ENCODE measurements around the gene FADS1. TPM values are rescaled to one million over a fixed set of nuclear protein-coding genes. Genes with fewer than 3 reads are reported as not detected.

The FADS1 gene
- total RNA-seq, 1 donor from 2014 or later = 33.0 TPM

DNA sequence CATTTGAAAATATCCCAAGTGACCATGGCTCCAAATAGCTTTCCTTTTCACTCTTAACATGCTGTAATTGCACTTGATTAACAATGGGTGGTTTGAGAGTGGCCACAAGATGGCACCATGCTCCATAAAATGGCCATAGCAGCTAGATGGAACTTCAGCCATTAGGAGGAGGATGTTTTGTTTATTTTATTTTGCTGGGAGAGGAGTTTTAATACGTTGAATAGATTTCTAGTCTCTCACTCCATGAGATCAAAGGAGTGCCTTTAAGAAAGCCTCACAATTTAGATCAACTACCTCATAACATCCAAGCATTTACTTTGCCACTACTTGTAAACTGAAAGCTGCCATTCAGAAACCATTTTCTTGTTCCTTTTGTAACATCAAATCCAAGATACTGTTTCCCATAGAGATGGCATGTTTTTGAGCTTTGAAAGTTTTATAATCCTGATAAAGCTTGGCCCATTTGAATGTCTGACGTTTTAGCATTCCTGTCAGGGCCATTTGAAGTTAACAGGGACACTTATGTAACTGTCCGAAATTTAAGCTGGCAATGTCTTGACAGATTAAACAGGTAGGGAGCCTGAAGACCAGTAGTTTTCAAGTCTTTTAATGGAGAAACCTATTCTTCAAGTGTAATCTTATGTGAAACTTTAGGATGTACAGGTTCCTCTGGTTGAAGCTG, 19.4 kb downstream of the FADS1 start:
- peak; percentile 88 for DNase-seq (ENCODE audit: low spot score)

DNA sequence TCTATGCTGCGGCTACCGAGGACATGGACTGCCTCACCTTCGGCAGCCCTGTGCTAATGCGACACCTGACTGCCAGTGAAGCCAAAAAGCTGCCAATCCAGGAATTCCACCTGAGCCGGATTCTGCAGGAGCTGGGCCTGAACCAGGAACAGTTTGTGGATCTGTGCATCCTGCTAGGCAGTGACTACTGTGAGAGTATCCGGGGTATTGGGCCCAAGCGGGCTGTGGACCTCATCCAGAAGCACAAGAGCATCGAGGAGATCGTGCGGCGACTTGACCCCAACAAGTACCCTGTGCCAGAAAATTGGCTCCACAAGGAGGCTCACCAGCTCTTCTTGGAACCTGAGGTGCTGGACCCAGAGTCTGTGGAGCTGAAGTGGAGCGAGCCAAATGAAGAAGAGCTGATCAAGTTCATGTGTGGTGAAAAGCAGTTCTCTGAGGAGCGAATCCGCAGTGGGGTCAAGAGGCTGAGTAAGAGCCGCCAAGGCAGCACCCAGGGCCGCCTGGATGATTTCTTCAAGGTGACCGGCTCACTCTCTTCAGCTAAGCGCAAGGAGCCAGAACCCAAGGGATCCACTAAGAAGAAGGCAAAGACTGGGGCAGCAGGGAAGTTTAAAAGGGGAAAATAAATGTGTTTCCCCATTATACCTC, 20.8 kb downstream of the FADS1 start:
- no peak for DNase-seq (ENCODE audit: low spot score)

DNA sequence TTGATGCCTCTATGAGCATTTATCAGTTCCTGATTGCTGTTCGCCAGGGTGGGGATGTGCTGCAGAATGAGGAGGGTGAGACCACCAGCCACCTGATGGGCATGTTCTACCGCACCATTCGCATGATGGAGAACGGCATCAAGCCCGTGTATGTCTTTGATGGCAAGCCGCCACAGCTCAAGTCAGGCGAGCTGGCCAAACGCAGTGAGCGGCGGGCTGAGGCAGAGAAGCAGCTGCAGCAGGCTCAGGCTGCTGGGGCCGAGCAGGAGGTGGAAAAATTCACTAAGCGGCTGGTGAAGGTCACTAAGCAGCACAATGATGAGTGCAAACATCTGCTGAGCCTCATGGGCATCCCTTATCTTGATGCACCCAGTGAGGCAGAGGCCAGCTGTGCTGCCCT, 21.3 kb downstream of the FADS1 start:
- DNase-seq (ENCODE audit: low spot score) = no peak

DNA sequence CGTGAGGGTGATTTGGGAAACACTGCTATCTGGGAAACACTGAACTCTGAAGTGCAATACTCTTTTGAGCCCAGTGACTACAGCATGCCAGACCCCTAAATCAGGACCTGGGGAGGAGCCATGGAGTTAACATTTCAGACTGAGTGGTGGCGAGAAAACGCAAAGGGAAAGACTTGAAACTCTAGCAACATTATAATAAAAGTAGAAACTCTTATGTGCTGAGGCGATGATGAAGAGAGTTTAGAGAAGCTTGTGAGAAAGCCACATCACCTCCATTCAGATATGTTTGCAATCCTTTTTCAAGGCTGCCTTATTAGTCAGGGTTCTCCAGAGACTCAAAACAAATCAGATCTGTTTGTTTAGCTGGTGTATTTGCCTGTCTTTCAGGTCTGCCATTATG, 22.2 kb downstream of the FADS1 start:
- no peak for DNase-seq (ENCODE audit: low spot score)

DNA sequence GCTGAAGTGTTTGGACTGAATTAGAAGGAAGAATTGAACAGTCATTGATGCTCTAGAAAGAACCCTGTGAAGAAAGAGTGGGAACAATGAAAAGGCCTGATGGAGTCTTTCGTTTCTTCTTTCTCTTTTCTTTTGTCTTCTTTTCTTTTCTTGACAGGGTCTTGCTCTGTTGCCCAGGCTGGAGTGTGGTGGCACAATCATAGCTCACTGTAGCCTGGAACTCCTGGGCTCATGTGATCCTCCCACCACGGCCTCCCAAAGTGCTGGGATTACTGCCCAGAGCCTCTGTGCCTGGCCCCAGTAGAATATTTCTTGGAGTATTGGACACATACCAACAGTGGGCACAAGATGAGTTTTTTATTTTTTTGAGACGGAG, 23.0 kb downstream of the FADS1 start:
- no peak for DNase-seq (ENCODE audit: low spot score)

DNA sequence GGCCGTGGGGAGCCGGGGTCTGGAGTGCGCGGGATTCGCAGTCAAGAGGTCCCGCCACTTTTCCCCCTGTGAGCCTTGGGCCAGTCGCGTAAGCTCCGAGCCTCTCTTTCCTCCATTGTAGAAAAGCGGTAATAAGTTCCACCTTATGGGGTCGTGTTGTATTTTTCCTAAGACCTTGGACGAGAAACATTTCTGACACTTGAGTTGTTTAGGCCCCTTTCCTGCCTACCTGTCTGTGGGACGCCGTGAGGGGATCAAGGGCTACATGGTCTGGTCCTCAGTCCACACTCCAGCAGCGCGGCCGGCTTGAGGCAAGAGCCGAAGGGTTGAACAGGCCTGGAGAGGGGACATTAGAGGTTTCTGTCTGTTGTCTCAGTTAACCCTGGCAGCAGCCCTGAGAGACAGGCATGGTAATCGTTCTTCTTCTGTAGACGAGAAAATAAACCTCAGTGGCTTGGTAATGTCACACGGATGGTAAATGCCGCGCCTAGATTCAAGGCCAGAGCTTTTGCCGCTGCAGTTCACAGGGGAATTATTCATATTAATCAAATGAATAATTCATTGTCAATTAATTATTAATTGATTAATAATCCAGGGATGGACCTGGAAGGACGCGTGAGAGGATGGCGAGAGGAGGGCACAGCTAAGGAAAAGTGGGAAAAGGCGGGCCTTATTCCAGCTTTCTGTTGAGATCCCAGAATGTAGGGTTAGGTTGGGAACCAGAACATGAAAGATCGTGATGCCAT, 23.5 kb downstream of the FADS1 start:
- no peak for DNase-seq (ENCODE audit: low spot score)

DNA sequence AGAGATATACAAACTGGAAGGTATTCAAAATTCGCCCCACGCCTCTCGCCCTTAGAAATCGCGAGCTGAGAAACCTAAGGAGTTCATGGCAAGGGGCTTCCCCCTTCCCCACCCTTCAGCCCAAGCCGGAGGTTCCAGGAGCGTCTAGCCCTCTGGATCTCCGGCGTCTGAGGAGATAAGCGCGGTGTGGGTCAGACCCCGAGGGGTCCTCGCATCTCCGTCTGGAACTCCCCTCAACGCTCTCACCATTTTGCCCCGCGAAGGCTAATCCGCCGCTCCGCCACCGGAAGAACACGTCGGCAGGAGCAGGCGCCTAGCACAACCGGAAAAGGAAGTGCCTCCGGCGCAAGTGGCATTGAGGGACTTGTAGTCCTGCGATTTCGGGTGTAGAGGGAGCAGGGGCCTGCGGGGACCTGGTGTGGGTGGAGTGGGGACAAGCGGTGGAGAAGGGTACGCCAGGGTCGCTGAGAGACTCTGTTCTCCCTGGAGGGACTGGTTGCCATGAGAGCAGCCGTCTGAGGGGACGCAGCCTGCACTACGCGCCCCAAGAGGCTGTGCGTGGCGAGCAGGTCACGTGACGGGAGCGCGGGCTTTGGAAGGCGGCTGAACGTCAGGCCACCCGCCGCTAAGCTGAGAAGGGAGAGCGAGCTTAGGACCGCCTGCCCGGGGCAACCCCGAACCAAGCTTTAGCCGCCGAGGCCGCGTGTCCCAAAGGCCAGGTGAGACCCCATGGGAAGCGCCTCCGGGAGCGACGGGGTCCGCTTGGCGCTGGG, 24.3 kb downstream of the FADS1 start, which contains the start of the genes FEN1 and TMEM258:
TSS of gene FEN1 (plus strand) at position 602 of the 773 bp plus-strand sequence. CDS start 2,451 bp downstream, outside the sequence.
TSS of gene TMEM258 (minus strand) at position 290 of the 773 bp plus-strand sequence. CDS start at position 249, 41 bp downstream.
- DNase-seq (ENCODE audit: low spot score) = peak; percentile 98

DNA sequence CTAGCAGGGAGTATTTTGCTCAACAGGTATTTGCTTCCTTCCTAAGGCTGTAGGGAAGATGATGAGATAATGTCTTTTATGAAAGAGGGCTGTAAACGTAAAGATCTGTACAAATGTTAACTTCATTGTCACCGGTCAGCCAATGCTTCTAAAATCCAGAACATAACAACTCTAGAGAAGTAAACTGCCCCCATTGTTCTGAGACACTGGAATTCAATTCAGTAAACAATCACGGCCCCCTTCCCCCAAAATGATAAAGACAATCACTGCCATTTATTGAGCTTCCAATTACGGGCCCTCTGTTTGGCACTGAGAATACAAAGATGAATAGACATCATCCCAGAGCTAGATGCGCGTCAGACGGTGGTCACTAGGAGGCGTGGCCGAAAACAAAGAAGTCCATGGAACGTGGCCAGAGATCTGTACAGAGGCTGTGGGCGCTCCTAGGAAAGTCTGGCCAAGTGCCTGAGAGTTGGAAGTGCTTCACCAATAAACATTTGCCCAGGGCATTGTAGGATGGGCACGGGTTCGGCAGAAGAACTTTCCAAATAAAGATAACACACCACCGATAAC, 25.0 kb downstream of the FADS1 start:
- DNase-seq (ENCODE audit: low spot score) = peak; percentile 88

DNA sequence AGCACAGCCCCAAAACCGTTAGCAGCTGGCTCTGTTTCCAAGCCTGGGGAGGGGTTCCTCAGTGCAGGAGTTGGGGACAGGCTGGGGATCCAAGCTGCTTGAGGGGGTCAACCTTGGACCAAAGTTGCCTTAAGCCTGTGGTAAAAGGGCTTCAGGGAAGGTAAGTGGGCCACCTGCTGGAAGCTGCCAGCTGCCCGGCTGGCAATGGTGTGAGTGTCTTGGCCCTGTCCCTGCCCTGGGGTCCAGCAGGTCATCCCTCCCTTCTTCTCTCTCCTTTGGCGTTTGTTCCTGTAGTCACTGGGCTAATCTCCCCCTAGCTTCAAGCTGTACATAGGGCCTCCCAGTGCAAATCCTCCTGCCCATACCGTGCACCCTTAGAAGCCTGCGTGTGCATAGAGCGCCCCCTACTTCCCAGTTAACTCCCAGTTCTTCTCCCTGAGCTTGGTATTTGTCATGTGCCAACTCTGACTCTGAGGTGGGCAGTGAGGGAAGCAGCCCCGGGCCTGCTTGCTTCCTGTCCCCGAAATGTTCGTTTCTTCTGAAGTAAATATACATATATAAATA, 28.8 kb downstream of the FADS1 start:
- DNase-seq (ENCODE audit: low spot score) = peak; percentile 76

DNA sequence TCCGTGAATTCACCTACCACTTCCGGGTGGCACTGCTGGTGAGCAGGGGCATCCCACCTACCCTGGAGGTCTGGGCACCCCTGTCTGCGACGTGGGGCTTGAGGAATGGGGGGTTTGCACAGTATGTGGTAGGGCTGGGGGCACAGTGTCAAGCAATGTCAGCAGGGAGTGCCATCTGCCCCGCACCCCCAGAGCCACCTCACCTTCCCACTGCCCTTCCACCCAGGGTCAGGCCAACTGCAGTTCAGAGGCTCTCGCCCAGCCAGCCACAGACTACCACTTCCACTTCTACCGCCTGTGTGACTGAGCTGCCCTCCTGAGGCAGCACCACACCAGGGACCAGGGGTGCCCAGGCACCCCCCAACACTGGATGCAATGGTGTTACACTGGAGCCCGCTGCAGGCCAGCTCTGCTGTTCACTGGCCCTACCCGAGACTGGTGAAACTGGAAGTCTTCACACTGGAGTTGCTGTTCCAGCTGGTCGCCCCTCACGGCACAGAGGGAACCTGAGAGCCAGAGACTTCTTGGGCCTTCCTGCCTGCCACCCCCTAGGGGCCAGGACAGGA, 30.9 kb downstream of the FADS1 start:
- DNase-seq (ENCODE audit: low spot score) = no peak

DNA sequence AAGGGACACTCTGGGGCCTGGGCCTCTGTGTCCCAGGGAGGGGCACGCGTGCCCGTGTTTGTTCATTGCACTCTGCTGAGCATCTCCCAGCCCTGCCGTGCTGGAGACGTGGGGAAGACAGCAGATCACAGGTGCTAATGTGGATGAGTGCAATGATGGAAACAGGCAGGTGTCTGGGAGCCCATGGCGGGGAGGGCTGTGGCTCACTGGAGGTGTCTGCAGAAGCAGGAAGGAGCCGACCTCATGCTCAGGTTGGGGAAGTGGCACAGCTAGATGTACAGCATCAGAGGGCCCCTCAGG, 32.3 kb downstream of the FADS1 start:
- DNase-seq (ENCODE audit: low spot score) = no peak

DNA sequence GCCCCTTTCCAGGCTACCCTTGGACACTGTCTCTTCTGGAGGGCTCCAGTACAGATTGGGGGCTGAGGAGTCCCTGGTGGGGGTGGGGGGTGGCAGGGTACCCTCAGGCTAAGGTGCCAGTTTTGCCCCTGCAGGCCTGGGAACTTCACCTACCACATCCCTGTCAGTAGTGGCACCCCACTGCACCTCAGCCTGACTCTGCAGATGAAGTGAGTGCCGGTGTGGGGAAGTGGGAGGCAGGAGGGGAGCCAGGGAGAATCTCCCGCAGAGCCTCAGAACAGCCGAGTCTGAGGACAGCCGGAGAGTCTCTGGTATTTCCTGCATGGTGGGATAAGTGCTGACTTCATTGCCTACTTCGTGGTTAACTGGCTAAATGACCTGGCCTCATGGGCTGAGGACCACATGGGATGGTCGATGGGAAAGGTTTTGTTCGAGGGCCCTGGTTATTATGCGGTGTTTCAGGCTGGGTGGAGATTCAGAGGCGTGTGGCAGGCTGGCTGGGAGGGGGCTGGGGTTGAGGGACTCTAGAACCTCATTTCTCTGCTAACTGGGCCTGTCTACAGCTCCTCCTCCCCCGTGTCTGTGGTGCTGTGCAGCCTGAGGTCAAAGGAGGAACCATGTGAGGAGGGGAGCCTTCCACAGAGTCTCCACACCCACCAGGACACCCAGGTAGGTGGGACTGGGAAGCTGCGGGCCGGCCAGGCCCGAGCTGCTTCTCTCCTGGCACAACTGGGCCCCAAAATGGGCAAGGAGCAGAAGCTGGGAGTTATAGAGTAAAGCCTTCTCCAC, 32.9 kb downstream of the FADS1 start:
- no peak for DNase-seq (ENCODE audit: low spot score)

DNA sequence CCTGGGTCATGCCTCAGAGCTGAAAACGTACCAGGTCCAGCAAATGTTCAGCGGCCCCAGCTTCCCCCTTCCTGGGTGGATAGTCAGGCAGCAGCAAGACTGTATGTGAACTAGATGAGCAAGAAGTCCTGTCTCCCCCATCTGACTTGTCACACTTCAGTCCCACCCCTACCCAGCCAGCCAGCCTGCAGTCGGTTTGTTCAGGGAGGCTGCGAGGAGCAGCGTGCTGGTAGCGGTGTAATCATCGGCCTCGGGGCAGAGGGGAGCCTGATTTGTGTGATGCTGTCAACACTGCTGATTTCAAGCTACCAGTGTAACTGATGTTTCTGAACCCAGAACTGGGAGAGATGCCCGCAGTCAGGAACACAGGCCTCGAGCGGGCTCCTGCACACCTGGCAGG, 34.0 kb downstream of the FADS1 start:
- no peak for DNase-seq (ENCODE audit: low spot score)

DNA sequence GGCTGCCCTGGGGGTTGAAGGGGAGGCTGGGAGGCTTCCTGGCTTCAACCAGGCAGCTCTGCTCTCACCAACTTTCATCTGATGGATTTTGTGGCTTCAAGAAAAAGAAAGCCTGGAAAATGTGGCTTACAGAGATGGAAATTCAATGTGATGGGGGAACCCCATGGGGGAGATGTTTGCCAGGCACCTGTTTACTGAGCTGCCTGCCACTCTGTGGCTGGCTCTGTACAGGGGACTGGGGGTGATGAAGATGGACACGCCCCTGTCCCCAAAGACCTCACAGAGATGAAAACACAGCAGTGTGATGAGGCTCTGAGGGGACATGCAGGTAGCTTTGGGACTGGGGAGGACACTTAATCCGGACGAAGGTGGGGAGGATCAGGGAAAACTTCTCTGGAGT, 34.5 kb downstream of the FADS1 start:
- no peak for DNase-seq (ENCODE audit: low spot score)

DNA sequence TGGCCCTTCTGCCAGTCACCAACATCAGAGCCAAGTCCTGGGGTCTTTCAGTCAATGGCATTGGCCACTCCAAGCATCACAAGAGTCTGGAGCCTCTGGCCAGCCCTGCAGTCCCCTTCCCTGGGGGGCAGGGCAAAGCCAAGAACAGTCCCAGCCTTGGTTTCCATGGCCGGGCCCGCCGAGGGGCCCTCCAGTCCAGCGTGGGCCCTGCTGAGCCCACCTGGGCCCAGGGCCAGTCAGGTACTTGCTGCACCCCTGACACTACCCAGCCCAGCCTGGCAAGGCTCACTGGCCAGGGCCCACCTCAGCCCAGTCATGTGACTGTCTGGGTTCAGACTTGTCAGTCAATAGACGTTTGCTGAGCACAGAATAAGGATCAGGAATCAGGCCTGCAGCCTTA, 35.2 kb downstream of the FADS1 start:
- DNase-seq (ENCODE audit: low spot score) = no peak

DNA sequence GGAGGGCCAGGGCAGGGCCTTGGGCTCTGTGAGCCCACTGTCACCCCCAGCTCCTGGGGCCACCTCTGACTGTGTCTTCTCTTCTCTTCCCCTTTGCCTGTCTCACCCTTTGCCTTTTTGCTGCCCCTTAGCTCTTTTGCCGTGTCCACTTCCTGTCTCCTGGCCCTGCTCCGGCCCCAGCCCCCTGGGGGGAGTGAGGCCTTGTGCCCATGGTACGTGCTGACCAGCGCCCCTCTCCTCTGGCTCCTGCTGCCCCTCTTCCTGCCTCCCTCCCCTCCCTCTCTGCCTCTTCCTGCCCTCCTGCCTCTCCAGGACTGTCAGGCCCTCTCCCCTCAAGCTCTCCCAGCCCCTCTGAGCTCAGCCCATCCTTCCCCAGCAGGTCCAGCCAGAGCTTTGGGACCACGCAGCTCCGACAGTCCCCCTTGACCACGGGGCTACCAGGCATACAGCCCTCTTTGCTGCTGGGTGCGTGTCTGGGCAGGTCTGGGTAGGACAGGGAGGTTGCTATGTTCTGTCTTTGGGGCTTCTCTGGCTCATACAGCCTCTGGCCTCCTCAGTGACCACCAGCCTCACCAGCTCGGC, 36.1 kb downstream of the FADS1 start:
- no peak for DNase-seq (ENCODE audit: low spot score)

DNA sequence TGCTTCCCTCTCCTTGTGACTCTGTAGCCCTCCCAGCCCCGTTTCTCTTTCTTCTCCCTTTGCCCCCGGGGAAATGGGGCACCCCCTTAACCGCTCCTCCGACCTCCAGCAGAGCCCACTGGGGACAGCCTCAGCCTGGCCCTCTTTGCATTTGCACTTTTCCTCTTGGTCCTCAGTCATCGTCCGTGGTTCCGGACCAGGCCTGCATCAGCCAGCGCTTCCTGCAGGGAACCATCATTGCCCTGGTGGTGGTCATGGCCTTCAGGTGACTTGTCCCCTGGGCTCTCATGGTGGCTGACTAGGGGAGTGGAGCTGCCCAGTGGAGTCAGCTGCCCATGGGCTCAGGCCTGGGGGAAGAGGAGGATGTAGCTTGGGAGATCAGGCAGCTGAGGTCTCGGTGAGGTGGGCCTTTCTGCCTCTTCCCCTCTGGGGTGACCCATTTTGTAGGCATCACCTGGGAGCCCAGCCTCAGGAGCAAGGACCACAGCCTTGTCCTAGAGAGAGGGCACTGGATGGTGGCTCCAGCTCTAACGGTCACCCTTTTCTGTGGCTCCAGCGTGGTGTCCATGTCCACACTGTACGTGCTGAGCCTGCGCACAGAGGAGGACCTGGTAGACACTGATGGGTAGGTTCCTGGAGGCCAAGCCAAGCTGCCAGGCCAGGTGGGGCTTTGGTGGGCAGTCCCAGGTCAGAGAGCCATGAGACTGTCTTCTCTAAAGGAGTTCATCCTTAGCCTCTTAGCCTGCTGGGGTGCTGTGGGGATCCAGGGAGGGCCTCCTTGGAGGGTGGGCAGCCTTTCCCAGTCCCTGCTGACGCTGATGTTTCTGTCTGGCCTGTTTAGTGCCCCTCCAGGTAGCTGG, 36.9 kb downstream of the FADS1 start:
- no peak for DNase-seq (ENCODE audit: low spot score)

DNA sequence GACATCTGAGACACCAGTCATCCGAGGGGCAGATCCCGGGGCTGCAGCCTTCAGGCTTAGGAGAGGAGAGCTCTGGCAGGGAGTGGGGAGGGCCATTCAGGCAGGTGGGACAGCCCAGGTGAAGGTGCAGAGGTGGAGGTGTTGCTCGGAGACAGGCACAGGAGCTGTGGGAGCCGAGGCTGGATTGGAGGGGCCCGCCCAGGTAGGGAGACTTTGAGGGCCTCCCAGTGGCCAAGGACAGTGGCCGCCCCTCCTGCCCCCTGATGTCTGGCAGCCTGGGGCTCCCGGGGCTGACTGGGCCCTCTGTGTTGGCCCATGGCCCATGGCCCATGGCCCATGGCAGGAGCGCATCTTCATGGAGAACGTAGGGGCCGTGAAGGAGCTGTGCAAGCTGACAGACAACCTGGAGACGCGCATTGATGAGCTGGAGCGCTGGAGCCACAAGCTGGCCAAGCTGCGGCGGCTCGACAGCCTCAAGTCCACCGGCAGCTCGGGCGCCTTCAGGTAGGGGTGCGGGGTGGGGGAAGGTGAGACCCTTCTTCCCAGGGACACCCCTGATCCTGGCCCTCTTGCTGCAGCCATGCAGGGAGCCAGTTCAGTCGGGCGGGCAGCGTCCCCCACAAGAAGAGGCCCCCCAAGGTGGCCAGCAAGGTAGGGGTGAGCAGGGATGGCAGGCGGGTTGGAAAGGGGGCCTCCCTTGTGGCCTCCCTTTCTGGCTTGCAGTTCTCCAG, 37.7 kb downstream of the FADS1 start:
- no peak for DNase-seq (ENCODE audit: low spot score)
